Effector CD8-positive, alpha-beta T cell (primary cell): Measurements from ENCODE around the gene NOTCH1.

Source experiments
- DNase-seq: peaks from one replicate; lab custom pipeline; 2025; lab: John Stamatoyannopoulos, UW

The NOTCH1 gene

GRCh38 chr9:136517012-136517743 is 28.7 kb downstream of the NOTCH1 start:
- no peak for DNase-seq

GRCh38 chr9:136516191-136516654 is 29.6 kb downstream of the NOTCH1 start:
- no peak for DNase-seq

- DNase-seq = no peak
Observed at GRCh38 chr9:136515276-136515675, 30.6 kb downstream of the NOTCH1 start.

- DNase-seq = no peak
Observed at GRCh38 chr9:136514022-136514714, 31.7 kb downstream of the NOTCH1 start.

- DNase-seq = no peak
Observed at GRCh38 chr9:136513191-136513590, 32.7 kb downstream of the NOTCH1 start.

- DNase-seq = peak; percentile 36
Observed at GRCh38 chr9:136512651-136513071, 33.2 kb downstream of the NOTCH1 start.

- no peak for DNase-seq
Observed at GRCh38 chr9:136511670-136512592, 33.9 kb downstream of the NOTCH1 start.

GRCh38 chr9:136511144-136511669 is 34.6 kb downstream of the NOTCH1 start:
- no peak for DNase-seq

- DNase-seq = no peak
Observed at GRCh38 chr9:136510561-136510960, 35.3 kb downstream of the NOTCH1 start.

GRCh38 chr9:136509549-136509948 is 36.3 kb downstream of the NOTCH1 start:
- DNase-seq = no peak

- DNase-seq = no peak
Observed at GRCh38 chr9:136508729-136509500, 36.9 kb downstream of the NOTCH1 start.

GRCh38 chr9:136507992-136508375 is 37.9 kb downstream of the NOTCH1 start:
- no peak for DNase-seq

- no peak for DNase-seq
Observed at GRCh38 chr9:136507221-136507991, 38.4 kb downstream of the NOTCH1 start.

GRCh38 chr9:136506425-136506824 is 39.4 kb downstream of the NOTCH1 start:
- DNase-seq = no peak

GRCh38 chr9:136505406-136506403 is 40.1 kb downstream of the NOTCH1 start:
- no peak for DNase-seq

GRCh38 chr9:136504512-136505348 is 41.1 kb downstream of the NOTCH1 start:
- DNase-seq = no peak

- DNase-seq = no peak
Observed at GRCh38 chr9:136502940-136503550, 42.8 kb downstream of the NOTCH1 start.

- DNase-seq = no peak
Observed at GRCh38 chr9:136502196-136502595, 43.7 kb downstream of the NOTCH1 start.
